B cell (primary cell): Measurements from ENCODE around the gene CYTL1. TPM values are rescaled to one million over a fixed set of nuclear protein-coding genes. Genes with fewer than 3 reads are reported as not detected.
A peak's percentile ranks its signal among the peaks of the same experiment; 100 is the strongest.

ENCODE experiments used
- ATAC-seq: fragments of 200-7000 bp; cut with Tn5 transposase; one replicate; pipeline ENCODE4 v1.10.0; 2021; ENCODE audit warnings: low read depth, mild to moderate bottlenecking, moderate number of reproducible peaks, moderate library complexity
- CTCF ChIA-PET: fragments of 350-600 bp; sonication (Branson Sonifier 250); formaldehyde crosslinking; loops from one replicate; lab custom pipeline; 2021; ENCODE audit warnings: antibody characterized with exemption, inconsistent platforms; lab: Charles Lee
- POLR2A ChIA-PET: fragments of 350-600 bp; sonication (Branson Sonifier 250); formaldehyde crosslinking; loops from one replicate; lab custom pipeline; 2021; ENCODE audit warnings: antibody characterized with exemption; lab: Charles Lee
- DNase-seq: peaks from one replicate; pipeline ENCODE4 v3.0.0; 2013
- H2AFZ ChIP-seq: 2 replicates; pipeline ENCODE4 v1.6.1; 2012; ENCODE audit warnings: mild to moderate bottlenecking, low read depth, low read length; ENCODE audit not compliant: insufficient read depth, poor library complexity, severe bottlenecking
- H3K27ac ChIP-seq, 2 donors: 1 replicate in 1 of 2; 2 replicates in 1 of 2; pipeline ENCODE4 v1.5.1; 2012 to 2013; ENCODE audit warnings: low read length in 2 of 2, mild to moderate bottlenecking in 2 of 2, moderate library complexity in 1 of 2
- H3K27me3 ChIP-seq, 4 experiments: fragments of 200-600 bp in 1 of 4; sonication (generic) in 1 of 4; replicated peaks in 1 of 4; 1 replicate in 2 of 4; 2 replicates in 2 of 4; pipeline versions ENCODE4 v1.6.1 to v1.7.0; 2013 to 2016; ENCODE audit warnings: low read length in 3 of 4, mild to moderate bottlenecking in 2 of 4, mixed read lengths in 1 of 4, moderate library complexity in 1 of 4; ENCODE audit not compliant: insufficient read depth in 4 of 4, control insufficient read depth in 3 of 4; ENCODE audit errors: control extremely low read depth in 1 of 4
- H3K36me3 ChIP-seq, 2 experiments: replicated peaks in 1 of 2; 1 replicate in 1 of 2; 2 replicates in 1 of 2; pipeline versions ENCODE4 v1.6.1 to v1.7.1; 2013; ENCODE audit warnings: low read length in 1 of 2; ENCODE audit not compliant: insufficient read depth in 2 of 2, control insufficient read depth in 1 of 2; ENCODE audit errors: control extremely low read depth in 1 of 2, extremely low read depth in 1 of 2
- H3K4me1 ChIP-seq, 2 donors: fragments of 200-600 bp in 1 of 2; sonication (generic) in 1 of 2; 1 replicate in 1 of 2; 2 replicates in 1 of 2; pipeline versions ENCODE4 v1.5.1 to v1.6.1; 2013 to 2017; ENCODE audit warnings: low read length in 2 of 2; ENCODE audit not compliant: control insufficient read depth in 2 of 2, insufficient read depth in 2 of 2
- H3K4me2 ChIP-seq: replicated peaks from 2 replicates; pipeline ENCODE3; 2012; ENCODE audit warnings: mild to moderate bottlenecking, low read depth, low read length; ENCODE audit not compliant: poor library complexity, severe bottlenecking
- H3K4me3 ChIP-seq, 5 experiments: fragments of 200-600 bp in 1 of 5; sonication (generic) in 1 of 5; 1 replicate in 3 of 5; 2 replicates in 2 of 5; pipeline versions ENCODE4 v1.5.1 to v1.7.0; 2011 to 2016; ENCODE audit warnings: low read length in 4 of 5, mild to moderate bottlenecking in 4 of 5, low read depth in 2 of 5, control low read depth in 1 of 5, moderate library complexity in 1 of 5; ENCODE audit not compliant: insufficient read depth in 1 of 5; ENCODE audit errors: control extremely low read depth in 1 of 5, extremely low read depth in 1 of 5
- H3K79me2 ChIP-seq: fragments of 200-600 bp; sonication (generic); one replicate; pipeline ENCODE4 v1.6.0; 2016; ENCODE audit warnings: low read length; ENCODE audit not compliant: control insufficient read depth, insufficient read depth
- H3K9ac ChIP-seq: fragments of 200-600 bp; sonication (generic); 2 replicates; pipeline ENCODE4 v1.6.1; 2017; ENCODE audit warnings: mild to moderate bottlenecking, low read length, moderate library complexity
- H3K9me3 ChIP-seq, 3 donors: one replicate each; pipeline versions ENCODE4 v1.6.1 to v1.7.1; 2013; ENCODE audit warnings: low read length in 2 of 3; ENCODE audit not compliant: control insufficient read depth in 2 of 3, insufficient read depth in 1 of 3; ENCODE audit errors: control extremely low read depth in 1 of 3
- H4K20me1 ChIP-seq: 2 replicates; pipeline ENCODE4 v1.6.0; 2012; ENCODE audit warnings: mild to moderate bottlenecking, low read length; ENCODE audit not compliant: insufficient read depth, control insufficient read depth, poor library complexity, severe bottlenecking
- H3K27ac Mint-ChIP-seq: one replicate; pipeline ENCODE4 v1.8.0; 2021; ENCODE audit warnings: mixed read lengths
- H3K27me3 Mint-ChIP-seq: one replicate; pipeline ENCODE4 v1.8.0; 2021; ENCODE audit warnings: mixed read lengths
- H3K4me1 Mint-ChIP-seq: one replicate; pipeline ENCODE4 v1.8.0; 2021; ENCODE audit warnings: mixed read lengths
- H3K4me3 Mint-ChIP-seq: one replicate; pipeline ENCODE4 v1.8.0; 2021; ENCODE audit warnings: mixed read lengths
- H3K9me3 Mint-ChIP-seq: one replicate; pipeline ENCODE4 v1.8.0; 2022; ENCODE audit warnings: mixed read lengths; ENCODE audit not compliant: insufficient read depth
- CTCF ChIP-seq: fragments of 200-600 bp; IDR thresholded peaks from one replicate; pipeline ENCODE4 v1.8.0; 2022; ENCODE audit warnings: antibody characterized with exemption, mild to moderate bottlenecking
- EZH2 ChIP-seq: IDR thresholded peaks from 2 replicates; pipeline ENCODE4 v1.6.1; 2012; ENCODE audit warnings: borderline replicate concordance, low read depth, mild to moderate bottlenecking, moderate library complexity, low read length; ENCODE audit not compliant: insufficient read depth, poor library complexity, severe bottlenecking
- WGBS: methylation state at CpG from one replicate; pipeline ENCODE4 v1.1.5; 2013; ENCODE audit warnings: missing lambda C conversion rate; ENCODE audit not compliant: insufficient coverage; 5-methylcytosine and 5-hydroxymethylcytosine counted together
- intact Hi-C: fragments of 100-400 bp; cut with micrococcal nuclease; formaldehyde crosslinking; loops from one replicate; pipeline ENCODE4 v1.10.0; 2022
- polyA plus RNA-seq: library from polyadenylated mRNA; depleted of rRNA; stranded (reverse); fragments of >200 nt; gene quantifications from 2 replicates; pipeline ENCODE4 v1.2.3, GENCODE V29; 2012
- total RNA-seq, 2 donors: library from RNA; stranded (reverse); fragments of 120-200 nt in 1 of 2; gene quantifications; 1 replicate in 1 of 2; 2 replicates in 1 of 2; pipeline versions ENCODE4 v1.2.3 to v1.2.4, GENCODE V29; 2013 to 2022

CYTL1 gene
- total and polyA plus RNA-seq, 2 donors (not counting 1 experiment from before 2014, with no cell fraction given): not detected

GRCh38 chr4:4969298-4969697 is 50.0 kb downstream of the CYTL1 start:
- Histone ChIP-seq H3K79me2 (no peaks in the 10 kb centered on the region), H3K4me1 (no peaks in the 10 kb centered on the region), H3K9ac (no peak overlapping the region), H3K9me3 (peaks cover under 1 to 5% (median 3%) of the 10 kb centered on the region in 3 donors), H3K4me2 (no peak overlapping the region), H3K36me3 (no peaks in the 10 kb centered on the region), H2AFZ (no peak overlapping the region), H4K20me1 (no peaks in the 10 kb centered on the region), H3K27me3 (no peaks in the 10 kb centered on the region), H3K4me3 (no peak overlapping the region), H3K27ac (no peak overlapping the region)
- ChIA-PET CTCF (no interaction called here), POLR2A (no interaction called here)
- 85% methylated on average over 4 of the region's 8 CpGs for WGBS
- Mint-ChIP-seq H3K27me3 (peaks cover 9% of the 10 kb centered on the region), H3K4me3 (no peak overlapping the region), H3K27ac (no peak overlapping the region), H3K9me3 (peaks cover 15% of the 10 kb centered on the region), H3K4me1 (no peaks in the 10 kb centered on the region)
- intact Hi-C loops: no loop called here
- ATAC-seq: no peak
- DNase-seq: no peak
- TF ChIP-seq EZH2 (no peak), CTCF (no peak)

GRCh38 chr4:4968161-4968725 is 51.0 kb downstream of the CYTL1 start:
- ChIA-PET POLR2A (interaction anchor here (1.3 kb wide), 1 partner anchor 24 kb away, joined by 4 read pairs; no protein-coding TSS in a partner anchor), CTCF (no interaction called here)
- Mint-ChIP-seq H3K9me3 (peaks cover 12% of the 10 kb centered on the region), H3K4me1 (no peaks in the 10 kb centered on the region), H3K27ac (no peak overlapping the region), H3K4me3 (no peak overlapping the region), H3K27me3 (peaks cover 9% of the 10 kb centered on the region)
- Histone ChIP-seq H4K20me1 (no peaks in the 10 kb centered on the region), H3K9me3 (peaks cover 4 to 10% (median 8%) of the 10 kb centered on the region in 3 donors), H3K4me2 (no peak overlapping the region), H3K4me3 (no peak overlapping the region), H3K27ac (no peak overlapping the region), H3K27me3 (no peaks in the 10 kb centered on the region), H3K79me2 (no peaks in the 10 kb centered on the region), H3K36me3 (no peaks in the 10 kb centered on the region), H3K4me1 (no peaks in the 10 kb centered on the region), H3K9ac (no peak overlapping the region), H2AFZ (no peak overlapping the region)
- 87% methylated on average over 4 of the region's 4 CpGs for WGBS
- no peak for DNase-seq
- no peak for TF ChIP-seq EZH2
- TF ChIP-seq CTCF: no peak
- intact Hi-C loops: no loop called here
- ATAC-seq: peak; percentile 33
